Natural killer cell (primary cell): ENCODE data around the gene CA12. TPM values are rescaled to one million over a fixed set of nuclear protein-coding genes. Genes with fewer than 3 reads are reported as not detected.

ENCODE experiments used
- ATAC-seq, 3 donors: fragments of 150-1000 bp in 2 of 3; fragments of 200-7000 bp in 1 of 3; cut with Tn5 transposase; 1 replicate in 1 of 3; 2 replicates in 2 of 3; pipeline ENCODE4 v1.10.0; 2021; ENCODE audit warnings: mild to moderate bottlenecking in 2 of 3, moderate library complexity in 2 of 3
- DNase-seq, 2 donors: peaks; one replicate each; pipeline versions ENCODE4 v3.0.0 to v3.0.0-alpha.2; 2013 to 2021; ENCODE audit warnings: mixed read lengths in 1 of 2
- H3K27ac ChIP-seq: one replicate; pipeline ENCODE4 v1.5.1; 2013; ENCODE audit warnings: mild to moderate bottlenecking, low read length
- H3K27me3 ChIP-seq: one replicate; pipeline ENCODE4 v1.6.1; 2013; ENCODE audit warnings: low read length; ENCODE audit not compliant: control insufficient read depth, insufficient read depth
- H3K36me3 ChIP-seq: one replicate; pipeline ENCODE4 v1.6.1; 2013; ENCODE audit warnings: low read length; ENCODE audit not compliant: control insufficient read depth, insufficient read depth
- H3K4me1 ChIP-seq: one replicate; pipeline ENCODE4 v1.6.1; 2013; ENCODE audit warnings: low read length; ENCODE audit not compliant: control insufficient read depth, insufficient read depth
- H3K4me3 ChIP-seq: one replicate; pipeline ENCODE4 v1.5.1; 2013; ENCODE audit warnings: low read length
- H3K9me3 ChIP-seq: one replicate; pipeline ENCODE4 v1.6.1; 2013; ENCODE audit warnings: low read length; ENCODE audit not compliant: control insufficient read depth, insufficient read depth
- H3K27ac Mint-ChIP-seq, 2 donors: one replicate each; pipeline ENCODE4 v1.8.0; 2022; ENCODE audit warnings: mild to moderate bottlenecking in 2 of 2, mixed read lengths in 2 of 2, moderate library complexity in 1 of 2
- H3K27me3 Mint-ChIP-seq, 2 donors: one replicate each; pipeline ENCODE4 v1.8.0; 2022; ENCODE audit warnings: low read depth in 2 of 2, mixed read lengths in 2 of 2
- H3K36me3 Mint-ChIP-seq: one replicate; pipeline ENCODE4 v1.8.0; 2022; ENCODE audit warnings: mixed read lengths
- H3K4me1 Mint-ChIP-seq, 2 donors: one replicate each; pipeline ENCODE4 v1.8.0; 2022; ENCODE audit warnings: mixed read lengths in 2 of 2
- H3K4me3 Mint-ChIP-seq: one replicate; pipeline ENCODE4 v1.8.0; 2022; ENCODE audit warnings: mild to moderate bottlenecking, moderate library complexity, mixed read lengths
- H3K9me3 Mint-ChIP-seq, 2 donors: one replicate each; pipeline ENCODE4 v1.8.0; 2022; ENCODE audit warnings: mixed read lengths in 2 of 2
- WGBS: methylation state at CpG from one replicate; pipeline ENCODE4 v1.1.7; 2013; ENCODE audit warnings: missing lambda C conversion rate; ENCODE audit not compliant: insufficient coverage; 5-methylcytosine and 5-hydroxymethylcytosine counted together
- intact Hi-C: fragments of 100-400 bp; cut with micrococcal nuclease; formaldehyde crosslinking; loops from one replicate; pipeline ENCODE4 v1.14.2; 2022
- total RNA-seq, 4 donors: library from RNA; stranded (reverse); fragments of 120-200 nt in 1 of 4; gene quantifications; one replicate each; pipeline versions ENCODE4 v1.2.3 to v1.2.4, GENCODE V29; 2013 to 2022
- TF ChIP-seq, protein P1 (sequence below): fragments of 200-600 bp; IDR thresholded peaks from one replicate; pipeline ENCODE4 v1.8.0; 2022; ENCODE audit warnings: antibody characterized with exemption

Gene CA12
- total RNA-seq, 3 donors from 2014 or later (not counting 1 experiment from before 2014, with no cell fraction given) = not detected

DNA sequence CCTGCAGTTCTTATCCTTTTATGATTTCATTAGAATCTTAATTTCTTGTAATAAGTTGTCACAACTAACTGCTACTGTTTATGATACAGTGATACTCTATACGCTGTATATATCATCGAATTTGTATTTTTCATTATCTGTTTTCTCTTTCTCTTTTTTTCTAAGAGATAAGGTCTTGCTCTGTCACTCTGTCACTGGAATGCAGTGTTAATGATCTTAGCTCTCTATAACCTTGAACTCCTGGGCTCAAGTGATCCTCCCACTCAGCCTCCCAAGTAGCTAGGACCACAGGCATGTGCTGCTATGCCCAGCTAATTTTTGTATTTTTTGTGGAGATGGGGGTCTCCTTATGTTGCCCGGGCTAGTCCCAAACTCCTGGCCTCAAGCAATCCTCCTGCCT, 89.4 kb downstream of the CA12 start:
- no peak overlapping the region for H3K27ac ChIP-seq
- Mint-ChIP-seq H3K27ac (no peak overlapping the region), H3K4me1 (peaks cover 17 to 19% of the 10 kb centered on the region in 2 donors), H3K4me3 (no peak overlapping the region), H3K36me3 (peaks cover 5% of the 10 kb centered on the region), H3K9me3 (no peaks in the 10 kb centered on the region), H3K27me3 (no peaks in the 10 kb centered on the region)
- H3K4me3 ChIP-seq = no peak overlapping the region
- intact Hi-C loops = no loop called here
- no peaks in the 10 kb centered on the region for H3K27me3 ChIP-seq
- no peak for ATAC-seq
- H3K9me3 ChIP-seq = no peaks in the 10 kb centered on the region
- WGBS = 83% methylated on average over 1 of the region's 3 CpGs
- no peak for DNase-seq
- peaks cover 9% of the 10 kb centered on the region for H3K4me1 ChIP-seq
- TF ChIP-seq, protein P1, sequence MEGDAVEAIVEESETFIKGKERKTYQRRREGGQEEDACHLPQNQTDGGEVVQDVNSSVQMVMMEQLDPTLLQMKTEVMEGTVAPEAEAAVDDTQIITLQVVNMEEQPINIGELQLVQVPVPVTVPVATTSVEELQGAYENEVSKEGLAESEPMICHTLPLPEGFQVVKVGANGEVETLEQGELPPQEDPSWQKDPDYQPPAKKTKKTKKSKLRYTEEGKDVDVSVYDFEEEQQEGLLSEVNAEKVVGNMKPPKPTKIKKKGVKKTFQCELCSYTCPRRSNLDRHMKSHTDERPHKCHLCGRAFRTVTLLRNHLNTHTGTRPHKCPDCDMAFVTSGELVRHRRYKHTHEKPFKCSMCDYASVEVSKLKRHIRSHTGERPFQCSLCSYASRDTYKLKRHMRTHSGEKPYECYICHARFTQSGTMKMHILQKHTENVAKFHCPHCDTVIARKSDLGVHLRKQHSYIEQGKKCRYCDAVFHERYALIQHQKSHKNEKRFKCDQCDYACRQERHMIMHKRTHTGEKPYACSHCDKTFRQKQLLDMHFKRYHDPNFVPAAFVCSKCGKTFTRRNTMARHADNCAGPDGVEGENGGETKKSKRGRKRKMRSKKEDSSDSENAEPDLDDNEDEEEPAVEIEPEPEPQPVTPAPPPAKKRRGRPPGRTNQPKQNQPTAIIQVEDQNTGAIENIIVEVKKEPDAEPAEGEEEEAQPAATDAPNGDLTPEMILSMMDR = no peak
- no peaks in the 10 kb centered on the region for H3K36me3 ChIP-seq

GRCh38 chr15:63291507-63291906, 90.1 kb downstream of the CA12 start:
- H3K36me3 ChIP-seq = no peaks in the 10 kb centered on the region
- peaks cover 6% of the 10 kb centered on the region for H3K4me1 ChIP-seq
- no peak for DNase-seq
- H3K27me3 Mint-ChIP-seq = no peaks in the 10 kb centered on the region
- no peak overlapping the region for H3K27ac Mint-ChIP-seq
- no peak overlapping the region for H3K4me3 Mint-ChIP-seq
- ATAC-seq = no peak
- no peaks in the 10 kb centered on the region for H3K27me3 ChIP-seq
- TF ChIP-seq, protein P1 = no peak
- no peaks in the 10 kb centered on the region for H3K9me3 ChIP-seq
- peaks cover 16 to 18% of the 10 kb centered on the region in 2 donors for H3K4me1 Mint-ChIP-seq
- no peaks in the 10 kb centered on the region for H3K9me3 Mint-ChIP-seq
- H3K27ac ChIP-seq = no peak overlapping the region
- peaks cover 5% of the 10 kb centered on the region for H3K36me3 Mint-ChIP-seq
- intact Hi-C loops = no loop called here
- H3K4me3 ChIP-seq = no peak overlapping the region

DNA sequence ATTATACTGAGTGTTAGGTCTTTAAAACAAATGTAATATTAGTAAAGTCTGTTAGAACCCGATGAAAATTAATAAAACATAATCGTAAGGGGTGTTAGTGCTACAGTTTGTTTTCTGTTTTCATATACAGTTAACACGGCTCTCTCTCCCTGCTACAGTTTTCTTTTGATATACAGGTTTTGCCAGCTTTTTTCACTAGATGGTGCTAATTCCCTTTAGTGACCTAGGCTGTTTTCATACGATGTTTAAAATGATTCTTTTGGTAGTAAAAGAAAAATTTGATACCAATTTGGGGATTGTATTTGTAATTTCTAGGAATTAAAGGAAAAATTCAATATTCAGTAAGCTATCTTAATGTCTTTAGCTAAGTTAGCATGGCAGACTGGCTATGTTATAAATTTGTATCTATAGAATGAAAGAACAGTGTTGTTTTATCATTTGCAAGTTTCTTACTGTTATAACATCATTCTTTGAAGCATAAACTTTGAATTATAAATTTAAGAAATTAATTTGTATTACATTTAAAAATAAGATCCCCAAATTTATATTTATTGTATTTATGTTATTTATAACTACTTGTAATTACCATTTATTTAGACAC, 92.8 kb downstream of the CA12 start:
- H3K4me3 ChIP-seq = no peak overlapping the region
- peak in 1 of 2 donors; percentile 73 for DNase-seq

More for the DNA sequence above, 92.8 kb downstream of the CA12 start:
- Mint-ChIP-seq H3K4me3 (no peak overlapping the region), H3K36me3 (peaks cover 5% of the 10 kb centered on the region), H3K27me3 (no peaks in the 10 kb centered on the region), H3K9me3 (no peaks in the 10 kb centered on the region), H3K4me1 (peaks cover 6 to 7% of the 10 kb centered on the region in 2 donors), H3K27ac (peak overlapping the region in 1 of 2 donors; percentile 54)
- Histone ChIP-seq H3K4me1 (no peaks in the 10 kb centered on the region), H3K27me3 (no peaks in the 10 kb centered on the region), H3K27ac (no peak overlapping the region), H3K36me3 (peaks cover 2% of the 10 kb centered on the region), H3K9me3 (no peaks in the 10 kb centered on the region)
- intact Hi-C loops = loop anchor here (1.0 to 10.0 kb wide), 2 partner anchors 114 to 244 kb away; partner anchors contain the start of gene TPM1
- TF ChIP-seq, protein P1 = peak; percentile 67
- peak; percentile 69 to 78 (median 77) for ATAC-seq
- 0% methylated on average over 2 of the region's 4 CpGs for WGBS
